Lung (tissue), 12 donors: ENCODE data around the gene RAB33A. TPM values are rescaled to one million over a fixed set of nuclear protein-coding genes. Genes with fewer than 3 reads are reported as not detected.

Experiments used
- ATAC-seq: fragments of 200-7000 bp; cut with Tn5 transposase; one replicate; pipeline ENCODE4 v1.9.1; 2020; ENCODE audit warnings: moderate number of reproducible peaks; ENCODE audit not compliant: insufficient read depth, low FRiP score
- DNase-seq, 3 donors: peaks; one replicate each; pipeline ENCODE4 v3.0.0-alpha.2; 2013 to 2017
- H3K27ac ChIP-seq, 2 donors: one replicate each; pipeline ENCODE4 v1.5.1; 2013; ENCODE audit warnings: mild to moderate bottlenecking in 2 of 2, moderate library complexity in 2 of 2, control low read depth in 1 of 2, inconsistent platforms in 1 of 2, low read depth in 1 of 2, low read length in 1 of 2
- H3K27me3 ChIP-seq, 3 donors: one replicate each; pipeline ENCODE4 v1.5.1; 2013; ENCODE audit warnings: low read length in 2 of 3; ENCODE audit not compliant: control insufficient read depth in 3 of 3, insufficient read depth in 3 of 3
- H3K36me3 ChIP-seq, 4 donors: one replicate each; pipeline ENCODE4 v1.5.1; 2013; ENCODE audit warnings: low read length in 4 of 4, mild to moderate bottlenecking in 1 of 4, moderate library complexity in 1 of 4; ENCODE audit not compliant: control insufficient read depth in 4 of 4, insufficient read depth in 4 of 4
- H3K4me1 ChIP-seq, 5 donors: one replicate each; pipeline ENCODE4 v1.5.1; 2013; ENCODE audit warnings: low read length in 5 of 5, mild to moderate bottlenecking in 2 of 5, moderate library complexity in 1 of 5; ENCODE audit not compliant: control insufficient read depth in 5 of 5, insufficient read depth in 5 of 5
- H3K4me3 ChIP-seq: one replicate; pipeline ENCODE4 v1.5.1; 2013; ENCODE audit warnings: mild to moderate bottlenecking, control low read depth, moderate library complexity
- H3K9ac ChIP-seq, 2 donors: one replicate each; pipeline ENCODE4 v1.5.1; 2013; ENCODE audit warnings: low read length in 2 of 2, control low read depth in 1 of 2; ENCODE audit not compliant: insufficient read depth in 1 of 2
- H3K9me3 ChIP-seq, 4 donors: one replicate each; pipeline ENCODE4 v1.5.1; 2013; ENCODE audit warnings: low read length in 3 of 4, mild to moderate bottlenecking in 1 of 4, moderate library complexity in 1 of 4; ENCODE audit not compliant: control insufficient read depth in 4 of 4, insufficient read depth in 3 of 4
- CTCF ChIP-seq: IDR thresholded peaks from 2 replicates; pipeline ENCODE4 v1.5.1; 2012; ENCODE audit warnings: mild to moderate bottlenecking; ENCODE audit errors: control extremely low read depth, extremely low read depth
- WGBS, 2 donors: extraction: QIAGEN DNeasy Blood & Tissue Kit; methylation state at CpG; one replicate each; pipeline ENCODE4 v1.1.7; 2013; 5-methylcytosine and 5-hydroxymethylcytosine counted together
- polyA plus RNA-seq, 2 donors: library from polyadenylated mRNA; stranded (reverse); fragments of 200-250 nt; gene quantifications; one replicate each; pipeline ENCODE4 v1.2.1, GENCODE V29; 2013
- total RNA-seq, 2 donors: library from RNA; depleted of rRNA in 1 of 2; stranded (reverse); fragments of >200 nt in 1 of 2; gene quantifications; one replicate each; pipeline ENCODE4 v1.2.1, GENCODE V29; 2014 to 2021
- donor health status: control.
- donor health status: control.
- donor health status: Bipolar disorder and iron deficiency.
- donor health status: healthy.
- donor health status: DM: yes; HTN: yes; CAD: no.

The RAB33A gene
- total and polyA plus RNA-seq, 4 donors, result 0.37 to 10.0 (median 1.4) TPM

DNA sequence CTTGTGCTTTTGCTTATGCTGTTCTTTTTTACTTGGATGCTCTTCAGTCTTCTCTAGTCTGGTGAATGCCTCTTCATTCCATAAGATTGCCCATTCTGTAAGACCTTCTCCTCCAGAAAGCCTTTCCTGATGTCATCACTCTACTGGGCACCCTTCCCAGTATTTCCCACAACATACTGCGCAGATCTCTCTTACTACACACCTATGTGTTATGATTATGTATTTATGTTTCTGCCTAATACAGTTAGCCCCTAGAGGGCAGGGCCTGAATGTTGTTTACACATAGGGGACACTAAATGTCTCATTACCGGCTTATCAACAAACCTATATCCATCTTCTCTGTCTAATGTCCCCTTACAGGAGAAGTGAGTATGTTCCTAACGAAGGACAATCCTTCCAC is 27.3 kb upstream of the RAB33A start:
- Histone ChIP-seq H3K9me3 (no peaks in the 10 kb centered on the region), H3K27ac (no peak overlapping the region), H3K9ac (no peak overlapping the region), H3K4me3 (no peak overlapping the region), H3K4me1 (no peaks in the 10 kb centered on the region), H3K36me3 (peaks cover 0 to 24% (median 12%) of the 10 kb centered on the region in 4 donors), H3K27me3 (peaks cover 0 to 5% (median 0%) of the 10 kb centered on the region in 3 donors)
- no peak for TF ChIP-seq CTCF
- ATAC-seq, result no peak
- no peak for DNase-seq
- WGBS, 2 donors, result 68 to 71% methylated on average over 3 of the region's 3 CpGs

- no peak for TF ChIP-seq CTCF
- WGBS, 2 donors, result 92 to 96% methylated on average over 4 of the region's 4 CpGs
- H3K27ac ChIP-seq, result no peak overlapping the region
- no peaks in the 10 kb centered on the region for H3K4me1 ChIP-seq
- ATAC-seq (no peak), DNase-seq (no peak)
- no peak overlapping the region for H3K4me3 ChIP-seq
- H3K9ac ChIP-seq, result no peak overlapping the region
- peaks cover 0 to 24% (median 11%) of the 10 kb centered on the region in 4 donors for H3K36me3 ChIP-seq
- peaks cover 0 to 5% (median 0%) of the 10 kb centered on the region in 3 donors for H3K27me3 ChIP-seq
- H3K9me3 ChIP-seq, result no peaks in the 10 kb centered on the region
Observed at GRCh38 chrX:130145123-130145522, 26.6 kb upstream of the RAB33A start.

DNA sequence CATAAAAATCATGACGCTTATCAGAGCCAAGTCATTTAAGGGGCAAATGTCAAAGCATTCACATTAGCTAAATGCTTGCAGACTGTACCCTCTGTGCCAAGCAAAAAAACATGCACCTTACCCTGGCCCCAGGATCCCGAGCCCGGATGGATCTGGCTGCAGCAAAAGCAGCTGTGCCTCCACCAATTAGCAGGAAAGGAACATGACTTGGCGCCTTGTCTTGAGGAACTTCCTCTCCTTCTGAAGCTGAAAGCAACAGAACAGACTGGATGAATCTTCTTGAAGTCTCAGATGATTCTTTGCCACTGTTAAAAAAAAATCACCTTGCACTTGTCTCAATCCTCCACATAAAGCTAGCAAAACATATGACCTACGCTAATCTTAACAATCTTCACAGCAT is 24.1 kb upstream of the RAB33A start:
- no peak overlapping the region for H3K4me3 ChIP-seq
- 54 to 69% methylated on average over 5 of the region's 5 CpGs for WGBS, 2 donors
- H3K27me3 ChIP-seq, result peaks cover 0 to 5% (median 0%) of the 10 kb centered on the region in 3 donors
- no peak for TF ChIP-seq CTCF
- ATAC-seq (no peak), DNase-seq (no peak)
- H3K9me3 ChIP-seq, result no peaks in the 10 kb centered on the region
- H3K9ac ChIP-seq, result no peak overlapping the region
- H3K27ac ChIP-seq, result no peak overlapping the region
- no peaks in the 10 kb centered on the region for H3K4me1 ChIP-seq
- H3K36me3 ChIP-seq, result peaks cover 0 to 21% (median 11%) of the 10 kb centered on the region in 4 donors

GRCh38 chrX:130155564-130155963 is 16.2 kb upstream of the RAB33A start:
- Histone ChIP-seq H3K4me1 (peaks cover 0 to 4% (median 0%) of the 10 kb centered on the region in 5 donors), H3K4me3 (no peak overlapping the region), H3K27ac (no peak overlapping the region), H3K9ac (no peak overlapping the region), H3K27me3 (no peaks in the 10 kb centered on the region), H3K9me3 (no peaks in the 10 kb centered on the region), H3K36me3 (peaks cover 0 to 4% (median under 1%) of the 10 kb centered on the region in 4 donors)
- DNase-seq (no peak), ATAC-seq (no peak)
- 79 to 97% methylated on average over 2 of the region's 2 CpGs for WGBS, 2 donors
- TF ChIP-seq CTCF, result no peak
